Kidney epithelial cell (primary cell): ENCODE results near the gene QSOX2. TPM values are rescaled to one million over a fixed set of nuclear protein-coding genes. Genes with fewer than 3 reads are reported as not detected.

Experiments used
- DNase-seq: peaks from one replicate; pipeline ENCODE4 v3.0.0-alpha.2; 2010; ENCODE audit warnings: low read depth
- H3K27me3 ChIP-seq: 2 replicates; pipeline ENCODE4 v1.6.0; 2011; ENCODE audit warnings: low read length; ENCODE audit not compliant: control insufficient read depth, insufficient read depth
- H3K36me3 ChIP-seq: 2 replicates; pipeline ENCODE4 v1.5.1; 2011; ENCODE audit warnings: low read length; ENCODE audit not compliant: control insufficient read depth, insufficient read depth
- H3K4me3 ChIP-seq: 2 replicates; pipeline ENCODE4 v1.5.1; 2011; ENCODE audit warnings: low read depth, mild to moderate bottlenecking, control low read depth, low read length
- CTCF ChIP-seq: IDR thresholded peaks from 2 replicates; pipeline ENCODE4 v1.5.1; 2011; ENCODE audit warnings: mild to moderate bottlenecking, moderate library complexity, low read length, control low read depth, inconsistent platforms; ENCODE audit not compliant: insufficient read depth, poor library complexity, severe bottlenecking
- total RNA-seq: library from RNA; depleted of rRNA; stranded (reverse); fragments of >200 nt; gene quantifications from 2 replicates; pipeline ENCODE4 v1.2.3, GENCODE V29; 2015

Gene QSOX2
- total RNA-seq, 1 donor from 2014 or later = 17.3 TPM

DNA sequence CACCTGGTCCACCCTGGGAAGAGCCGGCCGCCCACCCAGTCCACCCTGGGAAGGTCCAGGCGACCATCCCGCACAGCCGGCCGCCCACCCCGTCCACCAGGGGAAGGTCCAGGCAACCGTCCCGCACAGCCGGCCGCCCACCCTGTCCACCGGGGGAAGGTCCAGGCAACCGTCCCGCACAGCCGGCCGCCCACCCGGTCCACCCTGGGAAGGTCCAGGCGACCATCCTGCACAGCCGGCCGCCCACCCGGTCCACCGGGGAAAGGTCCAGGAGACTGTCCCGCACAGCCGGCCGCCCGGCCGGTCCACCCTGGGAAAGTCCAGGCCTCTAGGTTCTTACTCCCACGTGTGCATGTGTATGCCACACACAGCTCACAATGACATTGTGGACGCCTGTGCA lies 6.7 kb upstream of the QSOX2 start:
- H3K4me3 ChIP-seq = no peak overlapping the region
- peaks cover 30% of the 10 kb centered on the region for H3K27me3 ChIP-seq
- no peaks in the 10 kb centered on the region for H3K36me3 ChIP-seq
- no peak for DNase-seq
- no peak for TF ChIP-seq CTCF

DNA sequence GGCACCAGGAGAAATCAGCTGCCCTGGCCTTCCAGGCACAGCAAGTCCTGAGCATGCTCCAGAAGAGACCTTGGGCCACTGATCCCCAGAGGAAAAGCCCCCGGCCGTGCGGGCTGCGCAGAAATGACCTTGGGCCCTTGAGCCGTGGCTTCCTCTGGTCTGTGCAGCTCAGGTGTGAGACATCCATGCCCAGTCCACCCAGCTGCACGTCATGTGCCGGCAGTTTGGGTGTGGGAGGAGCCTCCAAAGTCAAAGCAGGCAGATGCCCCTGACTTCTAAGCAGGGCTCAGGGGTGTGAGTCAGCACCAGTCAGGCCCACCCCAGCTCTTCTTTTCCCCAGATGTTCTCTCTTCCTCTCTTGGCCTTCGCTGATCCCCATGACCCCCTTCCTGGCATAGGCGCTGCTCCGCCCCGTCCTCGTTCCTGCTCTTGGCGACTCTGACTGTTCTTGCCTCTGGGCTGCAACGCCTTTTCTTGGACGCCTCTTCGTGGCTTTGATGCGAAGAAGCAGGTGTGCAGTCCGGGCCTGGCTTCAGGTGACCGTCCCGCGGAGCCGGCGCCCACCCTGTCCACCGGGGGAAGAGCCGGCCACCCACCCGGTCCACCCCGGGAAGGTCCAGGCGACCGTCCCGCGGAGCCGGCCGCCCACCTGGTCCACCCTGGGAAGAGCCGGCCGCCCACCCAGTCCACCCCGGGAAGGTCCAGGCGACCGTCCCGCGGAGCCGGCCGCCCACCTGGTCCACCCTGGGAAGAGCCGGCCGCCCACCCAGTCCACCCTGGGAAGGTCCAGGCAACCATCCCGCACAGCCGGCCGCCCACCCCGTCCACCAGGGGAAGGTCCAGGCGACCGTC lies 5.9 kb upstream of the QSOX2 start:
- Histone ChIP-seq H3K36me3 (no peaks in the 10 kb centered on the region), H3K27me3 (peaks cover 38% of the 10 kb centered on the region), H3K4me3 (no peak overlapping the region)
- no peak for TF ChIP-seq CTCF
- no peak for DNase-seq

DNA sequence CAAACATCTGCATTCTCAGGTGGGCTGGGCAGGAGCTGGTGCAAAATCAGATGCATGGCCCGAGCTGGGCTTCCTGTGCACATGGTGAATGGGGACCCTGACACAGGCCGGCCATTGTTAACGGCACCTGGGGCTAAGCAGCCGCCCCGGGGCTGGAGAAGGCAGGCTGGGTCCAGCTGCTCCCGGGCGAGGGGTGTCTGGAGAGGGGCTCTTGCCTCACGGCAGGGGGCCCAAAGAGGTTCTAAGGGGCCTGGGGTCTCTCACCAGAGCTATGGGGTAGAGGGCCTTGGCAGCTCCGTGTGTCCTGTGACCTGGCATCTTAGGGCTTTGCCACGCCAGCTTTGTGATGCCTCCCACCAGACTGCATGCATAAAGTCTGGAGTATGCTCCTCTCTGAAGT lies 5.1 kb upstream of the QSOX2 start:
- DNase-seq = no peak
- no peaks in the 10 kb centered on the region for H3K36me3 ChIP-seq
- H3K4me3 ChIP-seq = no peak overlapping the region
- no peak for TF ChIP-seq CTCF
- peaks cover 36% of the 10 kb centered on the region for H3K27me3 ChIP-seq

DNA sequence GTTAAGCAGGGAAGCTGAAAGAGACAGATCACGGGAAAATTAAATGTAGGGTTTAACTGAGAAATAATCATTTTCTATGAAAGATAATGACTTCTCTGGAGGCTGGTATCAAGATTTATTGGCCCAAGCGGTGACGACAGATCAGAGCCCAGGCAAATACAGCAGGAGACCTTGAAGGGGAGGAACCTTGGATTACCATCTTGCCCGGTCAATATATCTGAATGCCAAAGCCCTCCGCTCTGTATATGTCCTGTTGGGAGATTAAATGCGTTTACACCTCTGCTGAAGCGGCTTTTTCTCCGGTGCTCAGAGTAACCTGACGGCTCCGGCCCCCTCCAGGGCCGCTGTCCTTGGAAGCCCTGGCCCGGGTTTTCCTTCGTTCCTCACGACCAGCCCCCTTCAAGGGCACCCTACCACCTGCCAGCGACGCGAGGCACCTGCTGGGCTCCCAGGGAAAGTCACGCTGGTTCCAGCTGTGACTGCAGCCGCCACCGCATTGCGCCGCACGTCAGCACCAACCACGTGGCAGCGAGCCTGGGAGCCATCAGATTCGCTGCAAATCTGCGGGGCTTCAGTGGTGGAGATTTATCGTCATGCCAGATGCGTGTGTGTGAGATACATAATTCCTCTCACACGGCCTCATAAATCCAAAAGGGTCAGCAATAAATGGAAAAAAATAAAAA lies 4.4 kb upstream of the QSOX2 start:
- no peak for TF ChIP-seq CTCF
- Histone ChIP-seq H3K36me3 (no peaks in the 10 kb centered on the region), H3K27me3 (peaks cover 36% of the 10 kb centered on the region), H3K4me3 (no peak overlapping the region)
- no peak for DNase-seq

DNA sequence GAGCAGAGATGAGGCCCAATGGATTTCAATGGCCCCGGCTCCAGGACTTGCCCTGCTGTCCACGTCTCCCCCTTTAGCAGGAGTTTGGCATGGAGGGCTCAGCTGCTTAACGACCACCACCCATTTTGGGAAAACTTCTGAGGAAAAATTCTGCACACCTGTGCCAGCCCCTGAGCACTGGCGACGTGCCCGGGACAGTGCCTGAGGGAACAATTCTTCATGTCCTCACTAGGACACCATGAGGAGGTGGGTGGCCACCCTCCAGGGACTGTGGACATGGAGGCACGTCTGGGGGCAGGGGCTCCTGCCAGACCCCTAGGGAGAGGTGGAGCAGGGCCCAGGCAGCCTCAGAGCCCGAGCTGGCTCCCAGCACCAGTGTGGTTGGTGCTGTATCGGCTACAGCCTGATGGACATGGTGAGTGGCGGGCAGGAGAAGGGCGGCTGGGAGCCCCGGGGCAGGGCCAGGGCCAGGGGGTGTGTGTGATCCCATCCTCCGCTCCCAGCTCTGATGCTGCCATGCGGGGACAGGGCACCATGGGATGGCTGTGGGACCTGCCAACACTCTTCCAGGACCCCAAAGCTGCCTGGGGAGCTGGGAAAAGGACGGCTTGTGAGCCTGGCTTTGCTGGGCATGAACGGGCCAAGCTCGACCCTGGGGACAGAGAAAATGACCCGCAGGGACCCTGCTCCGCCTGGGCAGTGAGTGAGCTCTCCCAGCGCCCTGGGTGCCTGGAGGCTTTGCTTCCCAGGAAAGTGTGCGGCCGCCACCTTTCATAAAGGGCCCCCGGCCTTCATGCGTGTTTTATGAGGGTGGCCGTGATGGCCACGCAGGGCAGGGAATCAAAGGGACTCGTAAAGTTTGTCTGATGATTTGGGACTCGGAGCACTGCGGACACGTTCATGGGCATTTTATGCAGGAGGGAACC lies 3.6 kb upstream of the QSOX2 start:
- no peaks in the 10 kb centered on the region for H3K36me3 ChIP-seq

More for the DNA sequence above, 3.6 kb upstream of the QSOX2 start:
- peaks cover 36% of the 10 kb centered on the region for H3K27me3 ChIP-seq
- TF ChIP-seq CTCF = no peak
- DNase-seq = no peak
- no peak overlapping the region for H3K4me3 ChIP-seq
